Measurements from ENCODE around the gene SMPDL3B. TPM values are rescaled to one million over a fixed set of nuclear protein-coding genes. Genes with fewer than 3 reads are reported as not detected.

Gene SMPDL3B
- total RNA-seq, 1 experiment from 2014 or later = 51.3 TPM

GRCh38 chr1:27937524-27937836, 2.7 kb downstream of the SMPDL3B start:
- no peak overlapping the region for H2AFZ ChIP-seq (ENCODE audit: low read length)
- no peaks in the 10 kb centered on the region for H3K9me3 ChIP-seq (ENCODE audit: control insufficient read depth, low read depth, low read length)
- no peak overlapping the region for H2BK20ac ChIP-seq (ENCODE audit: low read depth, low read length, poor library complexity, severe bottlenecking)
- H3K79me2 ChIP-seq (ENCODE audit: insufficient read depth, low read length) = peaks cover 2% of the 10 kb centered on the region; the same call in 1 of the 2 replicates
- H2BK120ac ChIP-seq (ENCODE audit: low read depth, low read length, poor library complexity, severe bottlenecking) = no peak overlapping the region
- H3K4me1 ChIP-seq (ENCODE audit: insufficient read depth, low read length) = peaks cover 8% of the 10 kb centered on the region; the same call in 1 of the 2 replicates
- H3K79me1 ChIP-seq (ENCODE audit: insufficient read depth, low read depth, low read length, poor library complexity, severe bottlenecking) = peaks cover 4% of the 10 kb centered on the region
- H3K23me2 ChIP-seq (ENCODE audit: insufficient read length, low read depth, low read length, poor library complexity, severe bottlenecking) = peaks cover 15% of the 10 kb centered on the region
- H4K5ac ChIP-seq (ENCODE audit: insufficient read length, low read depth, low read length) = no peak overlapping the region
- H3K14ac ChIP-seq (ENCODE audit: insufficient read depth, low read length) = no peak overlapping the region
- no CpG with 5 or more reads among the region's 1 CpG for WGBS (ENCODE audit: extremely low coverage, insufficient read length, low lambda C conversion rate)
- no peak overlapping the region for H3K56ac ChIP-seq (ENCODE audit: insufficient read length, low read depth, low read length)
- H3K4ac ChIP-seq (ENCODE audit: low read depth, low read length) = no peak overlapping the region
- Mint-ChIP-seq H3K4me1 (peaks cover 52 to 55% of the 10 kb centered on the region in 2 experiments), H3K9me3 (no peaks in the 10 kb centered on the region; a peak in 1 of 5 replicates), H3K36me3 (ENCODE audit: insufficient read depth in 1 of 3, low read depth in 3 of 3) (peaks cover 0 to 19% (median 17%) of the 10 kb centered on the region in 3 experiments; a peak in 5 of 7 replicates), H3K27ac (peak overlapping the region; percentile 83 to 97 (median 96)), H3K27me3 (ENCODE audit: low read depth) (peaks cover 2% of the 10 kb centered on the region; the same call in 1 of the 2 replicates), H3K4me3 (peak overlapping the region; percentile 70 to 86)
- H2BK12ac ChIP-seq (ENCODE audit: insufficient read length, low read depth, low read length) = no peak overlapping the region
- H2BK15ac ChIP-seq (ENCODE audit: low read depth, low read length) = no peak overlapping the region
- no peak overlapping the region for H3K18ac ChIP-seq (ENCODE audit: insufficient read length, low read depth, low read length)
- H4K8ac ChIP-seq (replicated peaks; ENCODE audit: insufficient read length, low read depth, low read length) = no peak overlapping the region
- H2BK5ac ChIP-seq (ENCODE audit: insufficient read length, low read length) = no peak overlapping the region
- H2AK5ac ChIP-seq (ENCODE audit: insufficient read length, low read length) = no peak overlapping the region
- no peak for DNase-seq
- H3K9ac ChIP-seq (ENCODE audit: extremely low read depth, insufficient read length, low read length) = no peak overlapping the region
- no peak overlapping the region for H3K23ac ChIP-seq (ENCODE audit: insufficient read length, low read depth, low read length)
- H3T11ph ChIP-seq (ENCODE audit: low read length) = no peak overlapping the region
- TF ChIP-seq CTCF (conservative IDR thresholded peaks at IDR 0.05) = no peak
- H3K4me2 ChIP-seq (ENCODE audit: insufficient read depth, insufficient read length, low read length) = peak overlapping the region; percentile 15
- no peaks in the 10 kb centered on the region for H3K27me3 ChIP-seq (ENCODE audit: insufficient read depth, low read length)
- H4K20me1 ChIP-seq (ENCODE audit: control insufficient read depth, insufficient read depth, insufficient read length) = no peaks in the 10 kb centered on the region
- no peak overlapping the region for H3K27ac ChIP-seq (ENCODE audit: insufficient read length, low read depth, low read length)
- H4K91ac ChIP-seq (ENCODE audit: insufficient read length, low read depth, low read length) = no peak overlapping the region
